BE2C (cell line): Measurements from ENCODE around the gene CLIC1.

Experiments
- DNase-seq: peaks from one replicate; pipeline ENCODE4 v3.0.0-alpha.2; 2020
- H3K27me3 ChIP-seq: fragments of 250-450 bp; sonication (Bioruptor Pico); 2 replicates; pipeline ENCODE4 v1.5.1; 2020; ENCODE audit warnings: mild to moderate bottlenecking
- H3K36me3 ChIP-seq: fragments of 250-450 bp; sonication (Bioruptor Pico); 2 replicates; pipeline ENCODE4 v1.5.1; 2020; ENCODE audit warnings: mild to moderate bottlenecking
- H3K4me1 ChIP-seq: fragments of 250-450 bp; sonication (Bioruptor Pico); 2 replicates; pipeline ENCODE4 v1.5.1; 2020
- H3K4me3 ChIP-seq: 2 replicates; pipeline ENCODE4 v1.5.1; 2011; ENCODE audit warnings: low read depth, low read length
- H3K9me3 ChIP-seq: fragments of 250-450 bp; sonication (Bioruptor Pico); 2 replicates; pipeline ENCODE4 v1.5.1; 2020
- CTCF ChIP-seq: IDR thresholded peaks from 2 replicates; pipeline ENCODE4 v1.5.1; 2012; ENCODE audit warnings: mild to moderate bottlenecking, low read depth, low read length

Gene CLIC1

GRCh38 chr6:31689249-31690110, 46.9 kb downstream of the CLIC1 start:
- DNase-seq = peak; percentile 24
- H3K36me3 ChIP-seq = no peaks in the 10 kb centered on the region

GRCh38 chr6:31687860-31688693, 48.3 kb downstream of the CLIC1 start:
- no peaks in the 10 kb centered on the region for H3K4me1 ChIP-seq
- no peak overlapping the region for H3K4me3 ChIP-seq
- no peaks in the 10 kb centered on the region for H3K27me3 ChIP-seq
- no peaks in the 10 kb centered on the region for H3K9me3 ChIP-seq
- no peak for TF ChIP-seq CTCF
- no peak for DNase-seq
- H3K36me3 ChIP-seq = no peaks in the 10 kb centered on the region

More at GRCh38 chr6:31689249-31690110, 46.9 kb downstream of the CLIC1 start:
- no peaks in the 10 kb centered on the region for H3K27me3 ChIP-seq
- no peaks in the 10 kb centered on the region for H3K9me3 ChIP-seq
- H3K4me1 ChIP-seq = no peaks in the 10 kb centered on the region
- H3K4me3 ChIP-seq = no peak overlapping the region
- TF ChIP-seq CTCF = peak; percentile 51

- Histone ChIP-seq H3K9me3 (no peaks in the 10 kb centered on the region), H3K4me1 (no peaks in the 10 kb centered on the region), H3K36me3 (no peaks in the 10 kb centered on the region), H3K27me3 (no peaks in the 10 kb centered on the region), H3K4me3 (no peak overlapping the region)
- DNase-seq = no peak
- TF ChIP-seq CTCF = no peak
Measured at GRCh38 chr6:31687321-31687720, 49.0 kb downstream of the CLIC1 start.

GRCh38 chr6:31686483-31686882, 49.8 kb downstream of the CLIC1 start:
- H3K36me3 ChIP-seq = no peaks in the 10 kb centered on the region

GRCh38 chr6:31683591-31683990, 52.7 kb downstream of the CLIC1 start:
- no peaks in the 10 kb centered on the region for H3K9me3 ChIP-seq
- no peaks in the 10 kb centered on the region for H3K36me3 ChIP-seq
- no peak for TF ChIP-seq CTCF
- H3K4me3 ChIP-seq = no peak overlapping the region
- no peaks in the 10 kb centered on the region for H3K4me1 ChIP-seq
- no peak for DNase-seq
- no peaks in the 10 kb centered on the region for H3K27me3 ChIP-seq

More at GRCh38 chr6:31686483-31686882, 49.8 kb downstream of the CLIC1 start:
- no peak overlapping the region for H3K4me3 ChIP-seq
- TF ChIP-seq CTCF = no peak
- DNase-seq = no peak
- H3K27me3 ChIP-seq = no peaks in the 10 kb centered on the region
- H3K4me1 ChIP-seq = no peaks in the 10 kb centered on the region
- no peaks in the 10 kb centered on the region for H3K9me3 ChIP-seq
